Smooth muscle cell (in vitro differentiated cells): ENCODE measurements around the gene FZR1. TPM values are rescaled to one million over a fixed set of nuclear protein-coding genes. Genes with fewer than 3 reads are reported as not detected.

Experiments
- DNase-seq: peaks from one replicate; lab custom pipeline; 2025; ENCODE audit not compliant: unreplicated experiment; lab: John Stamatoyannopoulos, UW
- H2AFZ ChIP-seq: fragments of 200-600 bp; sonication (generic); 2 replicates; pipeline ENCODE4 v1.6.0; 2016; ENCODE audit warnings: antibody characterized with exemption, low read depth, mild to moderate bottlenecking
- H3F3A ChIP-seq: fragments of 200-600 bp; sonication (generic); 2 replicates; pipeline ENCODE4 v1.6.0; 2017; ENCODE audit warnings: antibody characterized with exemption, low read depth
- H3K27ac ChIP-seq: fragments of 200-600 bp; sonication (generic); 2 replicates; pipeline ENCODE4 v1.5.1; 2016; ENCODE audit warnings: low read depth, mild to moderate bottlenecking
- H3K27me3 ChIP-seq: fragments of 200-600 bp; sonication (generic); 2 replicates; pipeline ENCODE4 v1.6.1; 2016; ENCODE audit warnings: low read depth, mild to moderate bottlenecking
- H3K36me3 ChIP-seq: fragments of 200-600 bp; sonication (generic); 2 replicates; pipeline ENCODE4 v1.5.1; 2016; ENCODE audit warnings: low read depth
- H3K4me1 ChIP-seq: fragments of 200-600 bp; sonication (generic); 2 replicates; pipeline ENCODE4 v1.5.1; 2016; ENCODE audit warnings: low read depth
- H3K4me2 ChIP-seq: fragments of 200-600 bp; sonication (generic); 2 replicates; pipeline ENCODE4 v1.6.0; 2016; ENCODE audit warnings: mild to moderate bottlenecking
- H3K4me3 ChIP-seq: fragments of 200-600 bp; sonication (generic); 2 replicates; pipeline ENCODE4 v1.5.1; 2016; ENCODE audit warnings: mild to moderate bottlenecking
- H3K79me2 ChIP-seq: fragments of 200-600 bp; sonication (generic); 2 replicates; pipeline ENCODE4 v1.6.0; 2016; ENCODE audit warnings: low read depth, mild to moderate bottlenecking
- H3K9ac ChIP-seq: fragments of 200-600 bp; sonication (generic); 2 replicates; pipeline ENCODE4 v1.6.0; 2016; ENCODE audit warnings: low read depth
- H3K9me3 ChIP-seq: fragments of 200-600 bp; sonication (generic); replicated peaks from 2 replicates; pipeline ENCODE4 v1.5.1; 2016; ENCODE audit warnings: low read depth
- H4K20me1 ChIP-seq: fragments of 200-600 bp; sonication (generic); 2 replicates; pipeline ENCODE4 v1.6.0; 2016; ENCODE audit warnings: low read depth
- WGBS: methylation state at CpG from one replicate; pipeline ENCODE4 v1.1.7; 2016; ENCODE audit warnings: low lambda C conversion rate; 5-methylcytosine and 5-hydroxymethylcytosine counted together
- polyA plus RNA-seq: library from polyadenylated mRNA; unstranded; fragments of >200 nt; fragmentation: Nextera tagmentation; extraction: Ambion mirVana; gene quantifications from 2 replicates; pipeline ENCODE4 v1.2.1, GENCODE V29; 2016
- total RNA-seq: library from RNA; depleted of rRNA; stranded (reverse); fragments of >200 nt; gene quantifications from 2 replicates; pipeline ENCODE4 v1.2.3, GENCODE V29; 2014
- TF ChIP-seq, protein P1 (sequence below): fragments of 200-600 bp; sonication (generic); IDR thresholded peaks from 2 replicates; pipeline ENCODE4 v1.5.1; 2017; ENCODE audit warnings: borderline replicate concordance, mild to moderate bottlenecking, antibody characterized with exemption; ENCODE audit not compliant: insufficient read depth, poor library complexity, severe bottlenecking

Gene FZR1
- total and polyA plus RNA-seq, 2 experiments from 2014 or later, result 16.3 to 49.7 TPM

DNA sequence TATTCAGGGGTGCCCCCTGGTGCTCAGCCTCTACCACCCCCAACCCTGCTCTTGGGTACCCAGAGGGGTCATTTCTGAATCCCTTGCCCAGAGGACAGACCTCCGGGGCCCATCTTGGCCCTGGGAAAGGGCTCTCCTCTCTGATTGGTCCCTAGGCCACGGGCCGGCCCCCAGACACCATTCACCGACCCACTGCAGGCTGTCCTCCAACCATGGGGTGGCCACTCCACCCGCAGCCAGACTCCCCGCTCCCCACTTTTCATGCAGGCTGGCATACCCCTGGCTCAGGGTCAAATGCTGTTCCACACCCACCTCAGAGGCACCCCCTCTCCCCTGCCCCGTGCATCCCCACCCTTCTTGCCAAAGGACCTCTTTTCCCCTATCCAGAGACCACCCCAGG lies 40.6 kb upstream of the FZR1 start:
- H3K9ac ChIP-seq, result no peak overlapping the region
- peaks cover 18% of the 10 kb centered on the region for H3K4me1 ChIP-seq
- H3K36me3 ChIP-seq, result no peaks in the 10 kb centered on the region
- no peak for DNase-seq
- H3K9me3 ChIP-seq, result no peaks in the 10 kb centered on the region
- H3K27ac ChIP-seq, result no peak overlapping the region
- no peak overlapping the region for H3K4me3 ChIP-seq
- H3K27me3 ChIP-seq, result no peaks in the 10 kb centered on the region
- no peak overlapping the region for H3K4me2 ChIP-seq
- H3K79me2 ChIP-seq, result no peaks in the 10 kb centered on the region
- TF ChIP-seq, protein P1, sequence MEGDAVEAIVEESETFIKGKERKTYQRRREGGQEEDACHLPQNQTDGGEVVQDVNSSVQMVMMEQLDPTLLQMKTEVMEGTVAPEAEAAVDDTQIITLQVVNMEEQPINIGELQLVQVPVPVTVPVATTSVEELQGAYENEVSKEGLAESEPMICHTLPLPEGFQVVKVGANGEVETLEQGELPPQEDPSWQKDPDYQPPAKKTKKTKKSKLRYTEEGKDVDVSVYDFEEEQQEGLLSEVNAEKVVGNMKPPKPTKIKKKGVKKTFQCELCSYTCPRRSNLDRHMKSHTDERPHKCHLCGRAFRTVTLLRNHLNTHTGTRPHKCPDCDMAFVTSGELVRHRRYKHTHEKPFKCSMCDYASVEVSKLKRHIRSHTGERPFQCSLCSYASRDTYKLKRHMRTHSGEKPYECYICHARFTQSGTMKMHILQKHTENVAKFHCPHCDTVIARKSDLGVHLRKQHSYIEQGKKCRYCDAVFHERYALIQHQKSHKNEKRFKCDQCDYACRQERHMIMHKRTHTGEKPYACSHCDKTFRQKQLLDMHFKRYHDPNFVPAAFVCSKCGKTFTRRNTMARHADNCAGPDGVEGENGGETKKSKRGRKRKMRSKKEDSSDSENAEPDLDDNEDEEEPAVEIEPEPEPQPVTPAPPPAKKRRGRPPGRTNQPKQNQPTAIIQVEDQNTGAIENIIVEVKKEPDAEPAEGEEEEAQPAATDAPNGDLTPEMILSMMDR, result no peak
- H2AFZ ChIP-seq, result no peak overlapping the region
- peaks cover 8% of the 10 kb centered on the region for H3F3A ChIP-seq
- WGBS, result 67% methylated on average over 7 of the region's 7 CpGs
- no peaks in the 10 kb centered on the region for H4K20me1 ChIP-seq

DNA sequence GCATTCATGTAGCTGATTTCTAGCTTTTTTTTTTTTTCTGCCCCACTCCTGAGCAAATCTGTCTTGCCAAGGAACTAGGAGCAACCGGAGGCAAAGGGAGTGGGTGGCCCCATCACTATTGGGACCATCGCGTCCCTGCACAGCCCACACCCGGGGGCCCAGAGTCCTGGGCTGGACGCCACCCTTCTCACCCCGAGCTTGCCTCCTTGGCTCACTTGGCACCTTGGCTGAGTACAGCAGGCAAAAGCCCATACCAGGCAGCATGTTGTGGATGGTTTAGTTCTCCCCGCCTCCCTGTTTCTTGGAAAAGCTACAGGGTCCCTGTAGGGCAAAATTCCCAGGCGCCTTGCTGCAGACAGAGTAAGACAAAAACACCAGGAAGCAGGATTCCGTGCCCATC lies 39.5 kb upstream of the FZR1 start:
- TF ChIP-seq, protein P1, result no peak
- Histone ChIP-seq H3K4me3 (no peak overlapping the region), H2AFZ (no peak overlapping the region), H3K27me3 (no peaks in the 10 kb centered on the region), H3K4me2 (no peak overlapping the region), H3K79me2 (no peaks in the 10 kb centered on the region), H4K20me1 (no peaks in the 10 kb centered on the region), H3K27ac (no peak overlapping the region), H3K9me3 (no peaks in the 10 kb centered on the region), H3K36me3 (no peaks in the 10 kb centered on the region), H3F3A (peaks cover 8% of the 10 kb centered on the region), H3K9ac (no peak overlapping the region), H3K4me1 (peaks cover 18% of the 10 kb centered on the region)
- DNase-seq, result no peak
- WGBS, result 93% methylated on average over 9 of the region's 9 CpGs

DNA sequence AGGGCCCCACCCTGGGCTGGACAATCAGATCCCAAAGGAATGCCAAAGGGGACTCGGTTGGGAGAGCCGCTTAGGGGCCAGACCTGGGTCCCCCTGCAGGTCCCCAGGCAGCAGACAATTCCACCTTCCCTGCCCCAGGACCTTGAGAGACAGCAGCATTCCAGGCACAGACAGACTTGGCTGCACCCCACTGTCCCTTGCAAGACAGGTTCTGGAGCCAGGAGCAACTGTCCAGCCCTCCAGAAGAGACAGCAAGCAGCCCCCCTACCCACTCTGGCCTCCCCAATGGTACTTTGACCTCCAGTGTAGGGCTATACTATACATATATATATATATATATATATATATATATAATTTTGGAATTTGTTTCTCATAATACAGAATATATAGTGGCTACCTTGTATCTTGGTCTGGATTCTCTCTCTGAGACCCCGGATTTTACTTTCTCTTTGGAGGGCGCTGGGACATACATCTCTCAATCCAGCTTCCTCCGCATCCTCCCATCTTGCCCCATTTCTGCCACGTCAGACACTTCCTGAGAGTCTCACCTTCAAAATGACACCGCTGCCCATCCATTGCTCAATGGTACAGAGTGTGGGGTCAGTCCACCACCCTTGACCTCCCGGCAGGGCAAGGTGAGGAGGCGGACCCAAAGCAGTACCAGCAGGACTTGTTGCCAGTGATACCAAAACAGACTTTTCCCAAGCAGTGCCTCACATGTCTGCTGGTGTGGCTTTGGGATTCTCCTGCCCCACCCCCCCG lies 38.5 kb upstream of the FZR1 start:
- Histone ChIP-seq H4K20me1 (no peaks in the 10 kb centered on the region), H3K9me3 (no peaks in the 10 kb centered on the region), H3K9ac (no peak overlapping the region), H3K27me3 (no peaks in the 10 kb centered on the region), H3K4me1 (peaks cover 18% of the 10 kb centered on the region), H3K4me3 (no peak overlapping the region), H3K4me2 (no peak overlapping the region), H3K79me2 (no peaks in the 10 kb centered on the region), H3K36me3 (no peaks in the 10 kb centered on the region), H3K27ac (no peak overlapping the region), H3F3A (peaks cover 4% of the 10 kb centered on the region), H2AFZ (no peak overlapping the region)
- DNase-seq, result no peak
- WGBS, result 90% methylated on average over 10 of the region's 10 CpGs
- TF ChIP-seq, protein P1, result no peak

DNA sequence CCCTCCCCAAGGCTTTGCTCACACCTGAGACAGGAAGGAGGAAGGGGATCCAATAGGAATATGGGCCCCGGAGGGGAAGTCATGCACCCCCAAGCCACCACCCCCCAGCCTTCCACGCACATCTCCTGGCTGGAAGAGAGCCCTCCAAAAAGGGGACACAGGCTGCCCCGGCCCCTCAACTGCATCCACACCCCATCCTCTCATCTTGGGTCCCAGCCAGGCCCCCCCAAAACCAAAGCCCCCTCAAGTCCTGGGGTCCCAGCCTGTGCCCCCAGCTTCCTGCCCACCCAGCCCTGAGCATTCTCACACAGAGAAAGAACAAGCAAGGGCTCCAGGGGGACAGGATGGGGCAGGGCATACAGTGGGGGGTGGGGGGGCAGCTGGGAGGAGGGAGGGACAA lies 37.9 kb upstream of the FZR1 start:
- 80% methylated on average over 2 of the region's 3 CpGs for WGBS
- Histone ChIP-seq H3K4me2 (no peak overlapping the region), H3K36me3 (no peaks in the 10 kb centered on the region), H3K27me3 (no peaks in the 10 kb centered on the region), H3K27ac (no peak overlapping the region), H3K4me3 (no peak overlapping the region), H2AFZ (no peak overlapping the region), H3F3A (no peaks in the 10 kb centered on the region), H3K79me2 (no peaks in the 10 kb centered on the region), H4K20me1 (no peaks in the 10 kb centered on the region), H3K9me3 (no peaks in the 10 kb centered on the region), H3K9ac (no peak overlapping the region), H3K4me1 (peaks cover 12% of the 10 kb centered on the region)
- DNase-seq, result no peak
- TF ChIP-seq, protein P1, result no peak
